ENCODE data around the gene MBLAC1.
A peak's percentile ranks its signal among the peaks of the same experiment; 100 is the strongest.

MBLAC1 gene

GRCh38 chr7:100163871-100164270 is 37.1 kb downstream of the MBLAC1 start:
- Mint-ChIP-seq H3K27me3 (no peaks in the 10 kb centered on the region), H3K4me3 (no peak overlapping the region), H3K36me3 (no peaks in the 10 kb centered on the region), H3K27ac (peak overlapping the region; percentile 92), H3K4me1 (ENCODE audit: low read depth) (peaks cover 66% of the 10 kb centered on the region), H3K9me3 (ENCODE audit: low read depth) (no peaks in the 10 kb centered on the region)

GRCh38 chr7:100166317-100166940 is 39.7 kb downstream of the MBLAC1 start:
- Mint-ChIP-seq H3K4me1 (ENCODE audit: low read depth) (peaks cover 80% of the 10 kb centered on the region), H3K27ac (peak overlapping the region; percentile 81), H3K27me3 (no peaks in the 10 kb centered on the region), H3K36me3 (no peaks in the 10 kb centered on the region), H3K4me3 (peak overlapping the region; percentile 85), H3K9me3 (ENCODE audit: low read depth) (no peaks in the 10 kb centered on the region)

GRCh38 chr7:100166970-100167911 is 40.5 kb downstream of the MBLAC1 start:
- no peaks in the 10 kb centered on the region for H3K27me3 Mint-ChIP-seq
- H3K27ac Mint-ChIP-seq, result peak overlapping the region; percentile 81
- H3K4me1 Mint-ChIP-seq (ENCODE audit: low read depth), result peaks cover 77% of the 10 kb centered on the region

GRCh38 chr7:100167912-100168323 is 41.2 kb downstream of the MBLAC1 start:
- Mint-ChIP-seq H3K9me3 (ENCODE audit: low read depth) (no peaks in the 10 kb centered on the region), H3K36me3 (no peaks in the 10 kb centered on the region), H3K27ac (peak overlapping the region; percentile 76), H3K4me1 (ENCODE audit: low read depth) (peaks cover 73% of the 10 kb centered on the region), H3K27me3 (no peaks in the 10 kb centered on the region), H3K4me3 (peak overlapping the region; percentile 85)

More at GRCh38 chr7:100166970-100167911, 40.5 kb downstream of the MBLAC1 start:
- no peaks in the 10 kb centered on the region for H3K9me3 Mint-ChIP-seq (ENCODE audit: low read depth)
- peak overlapping the region; percentile 85 for H3K4me3 Mint-ChIP-seq
- no peaks in the 10 kb centered on the region for H3K36me3 Mint-ChIP-seq

GRCh38 chr7:100169147-100169850 is 42.5 kb downstream of the MBLAC1 start:
- H3K4me1 Mint-ChIP-seq (ENCODE audit: low read depth), result peaks cover 62% of the 10 kb centered on the region
- H3K36me3 Mint-ChIP-seq, result no peaks in the 10 kb centered on the region
- H3K27me3 Mint-ChIP-seq, result no peaks in the 10 kb centered on the region
- H3K27ac Mint-ChIP-seq, result peak overlapping the region; percentile 76
- peak overlapping the region; percentile 85 for H3K4me3 Mint-ChIP-seq
- no peaks in the 10 kb centered on the region for H3K9me3 Mint-ChIP-seq (ENCODE audit: low read depth)

- H3K36me3 Mint-ChIP-seq, result no peaks in the 10 kb centered on the region
- H3K27ac Mint-ChIP-seq, result peak overlapping the region; percentile 76
Measured at GRCh38 chr7:100170101-100170897, 43.5 kb downstream of the MBLAC1 start.

GRCh38 chr7:100171087-100171681 is 44.4 kb downstream of the MBLAC1 start:
- peaks cover 62% of the 10 kb centered on the region for H3K4me1 Mint-ChIP-seq (ENCODE audit: low read depth)
- no peaks in the 10 kb centered on the region for H3K36me3 Mint-ChIP-seq
- no peaks in the 10 kb centered on the region for H3K27me3 Mint-ChIP-seq

More at GRCh38 chr7:100170101-100170897, 43.5 kb downstream of the MBLAC1 start:
- H3K4me1 Mint-ChIP-seq (ENCODE audit: low read depth), result peaks cover 64% of the 10 kb centered on the region
- no peaks in the 10 kb centered on the region for H3K27me3 Mint-ChIP-seq
- H3K4me3 Mint-ChIP-seq, result peak overlapping the region; percentile 81
- no peaks in the 10 kb centered on the region for H3K9me3 Mint-ChIP-seq (ENCODE audit: low read depth)

GRCh38 chr7:100171840-100172239 is 45.1 kb downstream of the MBLAC1 start:
- peaks cover 60% of the 10 kb centered on the region for H3K4me1 Mint-ChIP-seq (ENCODE audit: low read depth)
- H3K9me3 Mint-ChIP-seq (ENCODE audit: low read depth), result no peaks in the 10 kb centered on the region
- peak overlapping the region; percentile 50 for H3K27ac Mint-ChIP-seq
- no peaks in the 10 kb centered on the region for H3K36me3 Mint-ChIP-seq
- no peaks in the 10 kb centered on the region for H3K27me3 Mint-ChIP-seq
- peak overlapping the region; percentile 78 for H3K4me3 Mint-ChIP-seq

More at GRCh38 chr7:100171087-100171681, 44.4 kb downstream of the MBLAC1 start:
- H3K27ac Mint-ChIP-seq, result peak overlapping the region; percentile 34
- H3K9me3 Mint-ChIP-seq (ENCODE audit: low read depth), result no peaks in the 10 kb centered on the region
- peak overlapping the region; percentile 81 for H3K4me3 Mint-ChIP-seq

GRCh38 chr7:100173806-100174495 is 47.2 kb downstream of the MBLAC1 start:
- Mint-ChIP-seq H3K9me3 (ENCODE audit: low read depth) (no peaks in the 10 kb centered on the region), H3K4me3 (no peak overlapping the region), H3K27ac (no peak overlapping the region), H3K27me3 (no peaks in the 10 kb centered on the region), H3K36me3 (no peaks in the 10 kb centered on the region), H3K4me1 (ENCODE audit: low read depth) (peaks cover 39% of the 10 kb centered on the region)

GRCh38 chr7:100174582-100174981 is 47.8 kb downstream of the MBLAC1 start:
- Mint-ChIP-seq H3K27ac (no peak overlapping the region), H3K36me3 (no peaks in the 10 kb centered on the region), H3K27me3 (no peaks in the 10 kb centered on the region), H3K4me1 (ENCODE audit: low read depth) (peaks cover 36% of the 10 kb centered on the region), H3K9me3 (ENCODE audit: low read depth) (no peaks in the 10 kb centered on the region), H3K4me3 (no peak overlapping the region)

- peak overlapping the region; percentile 64 for H3K27ac Mint-ChIP-seq
- peaks cover 1% of the 10 kb centered on the region for H3K36me3 Mint-ChIP-seq
- H3K9me3 Mint-ChIP-seq (ENCODE audit: low read depth), result no peaks in the 10 kb centered on the region
- peaks cover 32% of the 10 kb centered on the region for H3K4me1 Mint-ChIP-seq (ENCODE audit: low read depth)
- H3K4me3 Mint-ChIP-seq, result peak overlapping the region; percentile 65
- H3K27me3 Mint-ChIP-seq, result no peaks in the 10 kb centered on the region
Measured at GRCh38 chr7:100175296-100175935, 48.6 kb downstream of the MBLAC1 start.

- Mint-ChIP-seq H3K27me3 (no peaks in the 10 kb centered on the region), H3K4me1 (ENCODE audit: low read depth) (peaks cover 36% of the 10 kb centered on the region), H3K9me3 (ENCODE audit: low read depth) (no peaks in the 10 kb centered on the region), H3K4me3 (peak overlapping the region; percentile 76), H3K36me3 (peaks cover 3% of the 10 kb centered on the region), H3K27ac (no peak overlapping the region)
Measured at GRCh38 chr7:100176096-100177044, 49.6 kb downstream of the MBLAC1 start.
